IMR-90 (cell line): ENCODE results near the gene PALM3. TPM values are rescaled to one million over a fixed set of nuclear protein-coding genes. Genes with fewer than 3 reads are reported as not detected.

Source experiments
- ATAC-seq: fragments of 200-7000 bp; cut with Tn5 transposase; 2 replicates; pipeline ENCODE4 v1.9.1; 2020; ENCODE audit warnings: low read depth, mild to moderate bottlenecking, moderate library complexity
- BruUV-seq: library from RNA; stranded (reverse); fragments of 400-500 nt; replicated peaks from 2 replicates; lab custom pipeline; 2021; lab: Mats Ljungman, UMichigan
- CTCF ChIA-PET: fragments of 300-600 bp; formaldehyde crosslinking; extraction: SDS; loops from one replicate; lab custom pipeline; 2021; ENCODE audit warnings: antibody characterized with exemption; lab: Yijun Ruan, JAX
- POLR2A ChIA-PET: fragments of 300-600 bp; sonication (Branson Sonifier 250); formaldehyde crosslinking; loops from one replicate; lab custom pipeline; 2022; ENCODE audit warnings: antibody characterized with exemption; ENCODE audit not compliant: unreplicated experiment; lab: Charles Lee
- DNase-seq: peaks from one replicate; pipeline ENCODE4 v3.0.0; 2013
- H2AFZ ChIP-seq: replicated peaks from 2 replicates; pipeline ENCODE3; 2013; ENCODE audit warnings: low read length, mild to moderate bottlenecking; ENCODE audit not compliant: poor library complexity
- H2AK5ac ChIP-seq: 2 replicates; pipeline ENCODE4 v1.6.1; 2013; ENCODE audit warnings: low read depth, low read length, inconsistent platforms
- H2AK9ac ChIP-seq: replicated peaks from 2 replicates; pipeline ENCODE3; 2013; ENCODE audit warnings: mild to moderate bottlenecking, low read depth, low read length, moderate library complexity; ENCODE audit not compliant: poor library complexity
- H2BK120ac ChIP-seq: 2 replicates; pipeline ENCODE4 v1.6.1; 2013; ENCODE audit warnings: low read depth, low read length, inconsistent platforms
- H2BK15ac ChIP-seq: 3 replicates; pipeline ENCODE4 v1.6.1; 2013; ENCODE audit warnings: low read depth, low read length, inconsistent platforms
- H2BK20ac ChIP-seq: 2 replicates; pipeline ENCODE4 v1.6.1; 2013; ENCODE audit warnings: low read depth, mild to moderate bottlenecking, inconsistent platforms, low read length, moderate library complexity
- H2BK5ac ChIP-seq: 2 replicates; pipeline ENCODE4 v1.6.1; 2013; ENCODE audit warnings: mild to moderate bottlenecking, low read depth, low read length, inconsistent platforms; ENCODE audit not compliant: poor library complexity, severe bottlenecking
- H3K14ac ChIP-seq: replicated peaks from 2 replicates; pipeline ENCODE4 v1.6.1; 2013; ENCODE audit warnings: low read depth, low read length, inconsistent platforms
- H3K18ac ChIP-seq: 2 replicates; pipeline ENCODE4 v1.6.1; 2013; ENCODE audit warnings: low read depth, low read length, control low read depth
- H3K23ac ChIP-seq: 2 replicates; pipeline ENCODE4 v1.6.1; 2013; ENCODE audit warnings: low read depth, low read length, inconsistent platforms
- H3K27ac ChIP-seq: 2 replicates; pipeline ENCODE4 v1.5.1; 2013; ENCODE audit warnings: mild to moderate bottlenecking, control low read depth, low read length; ENCODE audit not compliant: insufficient read depth
- H3K27me3 ChIP-seq: 2 replicates; pipeline ENCODE4 v1.6.1; 2013; ENCODE audit warnings: low read length; ENCODE audit not compliant: control insufficient read depth, insufficient read depth
- H3K36me3 ChIP-seq: 2 replicates; pipeline ENCODE4 v1.6.1; 2013; ENCODE audit warnings: low read length, mixed read lengths; ENCODE audit not compliant: control insufficient read depth, insufficient read depth
- H3K4ac ChIP-seq: 2 replicates; pipeline ENCODE4 v1.6.1; 2013; ENCODE audit warnings: low read depth, low read length, inconsistent platforms
- H3K4me1 ChIP-seq: 2 replicates; pipeline ENCODE4 v1.6.1; 2013; ENCODE audit warnings: low read length, mixed read lengths; ENCODE audit not compliant: control insufficient read depth, insufficient read depth
- H3K4me2 ChIP-seq: 2 replicates; pipeline ENCODE4 v1.6.1; 2013; ENCODE audit warnings: low read depth, mild to moderate bottlenecking, control low read depth, low read length, moderate library complexity
- H3K4me3 ChIP-seq: 2 replicates; pipeline ENCODE4 v1.5.1; 2013; ENCODE audit warnings: low read depth, mild to moderate bottlenecking, control low read depth, low read length, moderate library complexity; ENCODE audit not compliant: insufficient read depth
- H3K56ac ChIP-seq: 2 replicates; pipeline ENCODE4 v1.6.1; 2013; ENCODE audit warnings: low read length, inconsistent platforms; ENCODE audit not compliant: insufficient read depth; ENCODE audit errors: extremely low read depth
- H3K79me1 ChIP-seq, 2 experiments: 2 replicates each; pipeline ENCODE4 v1.6.1; 2013; ENCODE audit warnings: low read length in 2 of 2, inconsistent platforms in 1 of 2, low read depth in 1 of 2
- H3K9ac ChIP-seq: 2 replicates; pipeline ENCODE4 v1.6.1; 2013; ENCODE audit warnings: low read depth, low read length, control low read depth
- H3K9me1 ChIP-seq: 2 replicates; pipeline ENCODE4 v1.6.1; 2013; ENCODE audit warnings: low read length, inconsistent platforms; ENCODE audit not compliant: insufficient read depth
- H3K9me3 ChIP-seq: 2 replicates; pipeline ENCODE4 v1.6.1; 2013; ENCODE audit warnings: low read length; ENCODE audit not compliant: control insufficient read depth, insufficient read depth
- H4K20me1 ChIP-seq: 2 replicates; pipeline ENCODE4 v1.6.1; 2013; ENCODE audit warnings: low read length, inconsistent platforms; ENCODE audit not compliant: insufficient read depth
- H4K5ac ChIP-seq: 2 replicates; pipeline ENCODE4 v1.6.1; 2013; ENCODE audit warnings: mild to moderate bottlenecking, low read depth, low read length, control low read depth
- H4K8ac ChIP-seq, 2 experiments: 2 replicates each; pipeline ENCODE4 v1.6.1; 2013; ENCODE audit warnings: low read depth in 2 of 2, low read length in 2 of 2, control low read depth in 1 of 2, inconsistent platforms in 1 of 2
- H4K91ac ChIP-seq: 2 replicates; pipeline ENCODE4 v1.6.1; 2013; ENCODE audit warnings: low read depth, low read length, inconsistent platforms; ENCODE audit not compliant: insufficient read depth
- CHD1 ChIP-seq: IDR thresholded peaks from 2 replicates; pipeline ENCODE4 v1.6.1; 2012; ENCODE audit warnings: low read depth, low read length, improper control_type of control experiment
- RAD21 ChIP-seq: IDR thresholded peaks from 2 replicates; pipeline ENCODE4 v1.6.1; 2012; ENCODE audit warnings: low read length, improper control_type of control experiment
- SMC3 ChIP-seq: fragments of 150-350 bp; IDR thresholded peaks from 2 replicates; pipeline ENCODE4 v1.6.1; 2016; ENCODE audit warnings: low read depth, mild to moderate bottlenecking, antibody characterized with exemption, low read length, moderate library complexity
- WGBS, 2 experiments: methylation state at CpG; one replicate each; pipeline versions ENCODE4 v1.1.5 to v1.1.7; 2013; ENCODE audit warnings: missing lambda C conversion rate in 2 of 2; ENCODE audit not compliant: insufficient read length in 1 of 2; ENCODE audit errors: extremely low coverage in 2 of 2; 5-methylcytosine and 5-hydroxymethylcytosine counted together
- dilution Hi-C: fragments of 300-500 bp; cut with HindIII; formaldehyde crosslinking; loops from one replicate; pipeline ENCODE4 v1.14.3; 2018; ENCODE audit warnings: low sequenced_read_pairs; ENCODE audit not compliant: unreplicated experiment
- in situ Hi-C: fragments of 300-500 bp; cut with MboI; formaldehyde crosslinking; loops from 3 replicates; pipeline ENCODE4 v1.14.3; 2019; ENCODE audit warnings: low sequenced_read_pairs, inconsistent platforms, mixed read lengths
- intact Hi-C: fragments of 100-400 bp; cut with micrococcal nuclease; formaldehyde crosslinking; loops from 2 replicates; pipeline ENCODE4 v1.10.0; 2022
- polyA plus RNA-seq, 3 experiments: library from polyadenylated mRNA; depleted of rRNA; stranded (reverse); fragments of >200 nt; gene quantifications; 2 replicates each; pipeline ENCODE4 v1.2.3, GENCODE V29; 2012; ENCODE audit warnings: low replicate concordance in 1 of 3
- total RNA-seq: library from RNA; depleted of rRNA; stranded (reverse); fragments of >200 nt; gene quantifications from 2 replicates; pipeline ENCODE4 v1.2.3, GENCODE V29; 2012
- TF ChIP-seq, protein P1 (sequence below): fragments of 150-350 bp; IDR thresholded peaks from 2 replicates; pipeline ENCODE4 v1.6.1; 2016; ENCODE audit warnings: low read depth, mild to moderate bottlenecking, low read length, moderate library complexity, borderline replicate concordance

The PALM3 gene
- total and polyA plus RNA-seq, 2 of the 4 experiments (the other 2 are of a cell fraction), result 0.18 to 0.84 TPM

DNA sequence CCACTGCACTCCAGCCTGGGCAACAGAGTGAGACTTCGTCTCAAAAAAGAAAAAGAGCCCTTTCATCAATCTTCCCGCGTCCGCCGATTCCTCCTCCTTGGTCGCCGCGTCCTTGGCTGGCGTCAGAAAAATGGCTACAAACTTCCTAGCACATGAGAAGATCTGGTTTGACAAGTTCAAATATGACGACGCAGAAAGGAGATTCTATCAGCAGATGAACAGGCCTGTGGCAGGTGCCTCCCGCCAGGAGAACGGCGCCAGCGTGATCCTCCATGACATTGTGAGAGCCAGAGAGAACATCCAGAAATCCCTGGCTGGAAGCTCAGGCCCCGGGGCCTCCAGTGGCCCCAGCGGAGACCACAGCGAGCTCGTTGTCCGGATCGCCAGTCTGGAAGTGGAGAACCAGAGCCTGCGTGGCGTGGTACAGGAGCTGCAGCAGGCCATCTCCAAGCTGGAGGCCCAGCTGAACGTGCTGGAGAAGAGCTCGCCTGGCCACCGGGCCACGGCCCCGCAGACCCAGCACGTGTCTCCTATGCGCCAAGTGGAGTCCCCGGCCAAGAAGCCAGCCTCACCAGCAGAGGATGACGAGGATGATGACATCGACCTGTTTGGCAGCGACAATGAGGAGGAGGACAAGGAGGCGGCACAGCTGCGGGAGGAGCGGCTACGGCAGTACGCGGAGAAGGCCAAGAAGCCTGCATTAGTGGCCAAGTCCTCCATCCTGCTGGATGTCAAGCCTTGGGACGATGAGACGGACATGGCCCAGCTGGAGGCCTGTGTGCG, 8.6 kb upstream of the PALM3 start:
- no peak overlapping the region for H3K4me2 ChIP-seq
- no TSS peak for BruUV-seq
- H3K36me3 ChIP-seq, result no peaks in the 10 kb centered on the region
- H2AK9ac ChIP-seq, result no peak overlapping the region
- POLR2A ChIA-PET, result no interaction called here
- no peak for TF ChIP-seq CHD1
- TF ChIP-seq, protein P1, sequence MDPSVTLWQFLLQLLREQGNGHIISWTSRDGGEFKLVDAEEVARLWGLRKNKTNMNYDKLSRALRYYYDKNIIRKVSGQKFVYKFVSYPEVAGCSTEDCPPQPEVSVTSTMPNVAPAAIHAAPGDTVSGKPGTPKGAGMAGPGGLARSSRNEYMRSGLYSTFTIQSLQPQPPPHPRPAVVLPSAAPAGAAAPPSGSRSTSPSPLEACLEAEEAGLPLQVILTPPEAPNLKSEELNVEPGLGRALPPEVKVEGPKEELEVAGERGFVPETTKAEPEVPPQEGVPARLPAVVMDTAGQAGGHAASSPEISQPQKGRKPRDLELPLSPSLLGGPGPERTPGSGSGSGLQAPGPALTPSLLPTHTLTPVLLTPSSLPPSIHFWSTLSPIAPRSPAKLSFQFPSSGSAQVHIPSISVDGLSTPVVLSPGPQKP, result no peak
- TF ChIP-seq RAD21, result no peak
- no peak for TF ChIP-seq SMC3
- H3K9ac ChIP-seq, result no peak overlapping the region
- H3K9me3 ChIP-seq, result no peaks in the 10 kb centered on the region
- H2AK5ac ChIP-seq, result no peak overlapping the region
- peaks cover 0 to 14% of the 10 kb centered on the region in 2 experiments; a peak in 1 of 4 replicates for H3K79me1 ChIP-seq
- H3K14ac ChIP-seq, result no peak overlapping the region
- H3K4me3 ChIP-seq, result no peak overlapping the region
- H3K56ac ChIP-seq, result no peak overlapping the region
- ATAC-seq (no peak), DNase-seq (no peak)
- in situ Hi-C loops (loop anchor here (5.0 kb wide), 1 partner anchor 188 kb away; no protein-coding TSS in a partner anchor), dilution Hi-C loops (no loop called here), intact Hi-C loops (no loop called here)
- CTCF ChIA-PET, result interaction anchor here (0.6 to 1.4 kb wide), 2 partner anchors 11 to 161 kb away, joined by 3 to 7 read pairs; no protein-coding TSS in a partner anchor
- no peak overlapping the region for H2AFZ ChIP-seq
- no peak overlapping the region for H4K5ac ChIP-seq
- H3K18ac ChIP-seq, result no peak overlapping the region
- H3K4ac ChIP-seq, result no peak overlapping the region
- no peak overlapping the region for H3K23ac ChIP-seq
- H2BK120ac ChIP-seq, result no peak overlapping the region
- peaks cover 10% of the 10 kb centered on the region for H3K4me1 ChIP-seq
- no peaks in the 10 kb centered on the region for H4K20me1 ChIP-seq
- no peak overlapping the region for H3K27ac ChIP-seq
- H4K91ac ChIP-seq, result no peak overlapping the region
- no peak overlapping the region for H2BK15ac ChIP-seq
- WGBS, 2 experiments, result 85% methylated on average over 36 of the region's 43 CpGs; no CpG with 5 or more reads in 1 of the 2 experiments
- no peak overlapping the region for H2BK20ac ChIP-seq
- H3K9me1 ChIP-seq, result no peaks in the 10 kb centered on the region
- H2BK5ac ChIP-seq, result no peak overlapping the region
- H3K27me3 ChIP-seq, result peaks cover 6% of the 10 kb centered on the region
- no peak overlapping the region for H4K8ac ChIP-seq
